Skeletal muscle satellite cell (primary cell): ENCODE measurements around the gene GNAI2.
A peak's percentile ranks its signal among the peaks of the same experiment; 100 is the strongest.
"Not testable (repeated sequence)": the region's sequence is repeated elsewhere in the genome, so short reads cannot be mapped to it uniquely, and the experiment has no call there.

ENCODE experiments used
- H3K27me3 ChIP-seq: 2 replicates; pipeline ENCODE4 v1.7.0; 2013; ENCODE audit warnings: low read length; ENCODE audit not compliant: control insufficient read depth, insufficient read depth
- H3K36me3 ChIP-seq: 2 replicates; pipeline ENCODE4 v1.7.0; 2013; ENCODE audit warnings: mild to moderate bottlenecking, control low read depth, low read length; ENCODE audit not compliant: insufficient read depth
- H3K4me1 ChIP-seq: 2 replicates; pipeline ENCODE4 v1.7.0; 2013; ENCODE audit warnings: low read length; ENCODE audit not compliant: control insufficient read depth, insufficient read depth
- H3K4me2 ChIP-seq: 2 replicates; pipeline ENCODE4 v1.7.0; 2013; ENCODE audit warnings: mild to moderate bottlenecking, low read length
- H3K4me3 ChIP-seq: 2 replicates; pipeline ENCODE4 v1.7.0; 2013; ENCODE audit warnings: low read length
- H3K9ac ChIP-seq: 2 replicates; pipeline ENCODE4 v1.7.0; 2013; ENCODE audit warnings: mild to moderate bottlenecking, low read depth, low read length, moderate library complexity
- H3K9me3 ChIP-seq: replicated peaks from 2 replicates; pipeline ENCODE4 v1.7.0; 2013; ENCODE audit warnings: mild to moderate bottlenecking, control low read depth, low read length

GNAI2 gene

GRCh38 chr3:50278123-50278879 lies 42.3 kb downstream of the GNAI2 start:
- Histone ChIP-seq H3K27me3 (no peaks in the 10 kb centered on the region), H3K4me3 (no peak overlapping the region), H3K36me3 (no peaks in the 10 kb centered on the region), H3K4me2 (no peak overlapping the region), H3K9ac (no peak overlapping the region), H3K4me1 (peaks cover under 1% of the 10 kb centered on the region), H3K9me3 (no peaks in the 10 kb centered on the region)

- H3K4me3 ChIP-seq = no peak within 1 kb of the TSS
- no peaks in the 10 kb centered on the region for H3K4me1 ChIP-seq
- H3K4me2 ChIP-seq = no peak within 1 kb of the TSS
- no peaks in the 10 kb centered on the region for H3K27me3 ChIP-seq
- H3K9me3 ChIP-seq = no peaks in the 10 kb centered on the region
- H3K9ac ChIP-seq = no peak within 1 kb of the TSS
- no peaks in the 10 kb centered on the region for H3K36me3 ChIP-seq
These were observed 42.8 kb downstream of the GNAI2 start, which contains the start of gene LSMEM2 for GRCh38 chr3:50278880-50279224. Gene LSMEM2 (plus strand): TSS chr3:50279087. CDS start chr3:50279114, 27 bp downstream.

GRCh38 chr3:50279255-50280016 lies 43.4 kb downstream of the GNAI2 start:
- Histone ChIP-seq H3K9ac (no peak overlapping the region), H3K9me3 (no peaks in the 10 kb centered on the region), H3K4me2 (no peak overlapping the region), H3K36me3 (no peaks in the 10 kb centered on the region), H3K27me3 (no peaks in the 10 kb centered on the region), H3K4me1 (no peaks in the 10 kb centered on the region), H3K4me3 (no peak overlapping the region)

GRCh38 chr3:50284121-50284520 lies 48.1 kb downstream of the GNAI2 start:
- not testable (repeated sequence) for H3K4me2 ChIP-seq, H3K9ac ChIP-seq

GRCh38 chr3:50286322-50287227 lies 50.6 kb downstream of the GNAI2 start:
- H3K27me3 ChIP-seq = no peaks in the 10 kb centered on the region
- no peak overlapping the region for H3K4me3 ChIP-seq
- no peak overlapping the region for H3K9ac ChIP-seq

More at GRCh38 chr3:50284121-50284520, 48.1 kb downstream of the GNAI2 start:
- H3K27me3 ChIP-seq, H3K4me1 ChIP-seq, H3K4me3 ChIP-seq, H3K9me3 ChIP-seq: not testable (repeated sequence)
- H3K36me3 ChIP-seq = peaks cover 26% of the 10 kb centered on the region

GRCh38 chr3:50287262-50287661 lies 51.3 kb downstream of the GNAI2 start:
- Histone ChIP-seq H3K4me2 (no peak overlapping the region), H3K4me3 (no peak overlapping the region), H3K4me1 (no peaks in the 10 kb centered on the region), H3K36me3 (peaks cover 38% of the 10 kb centered on the region), H3K9ac (no peak overlapping the region), H3K9me3 (no peaks in the 10 kb centered on the region), H3K27me3 (no peaks in the 10 kb centered on the region)

More at GRCh38 chr3:50286322-50287227, 50.6 kb downstream of the GNAI2 start:
- Histone ChIP-seq H3K4me1 (no peaks in the 10 kb centered on the region), H3K36me3 (peaks cover 38% of the 10 kb centered on the region), H3K9me3 (no peaks in the 10 kb centered on the region), H3K4me2 (no peak overlapping the region)

- H3K4me1 ChIP-seq = peaks cover 6% of the 10 kb centered on the region
- H3K27me3 ChIP-seq = no peaks in the 10 kb centered on the region
- no peak overlapping the region for H3K4me3 ChIP-seq
- no peak overlapping the region for H3K4me2 ChIP-seq
- no peaks in the 10 kb centered on the region for H3K9me3 ChIP-seq
- peaks cover 38% of the 10 kb centered on the region for H3K36me3 ChIP-seq
- H3K9ac ChIP-seq = no peak overlapping the region
These were observed 52.5 kb downstream of the GNAI2 start for GRCh38 chr3:50288387-50289007.

- Histone ChIP-seq H3K4me1 (peaks cover 6% of the 10 kb centered on the region), H3K9me3 (no peaks in the 10 kb centered on the region), H3K4me3 (no peak overlapping the region), H3K27me3 (no peaks in the 10 kb centered on the region), H3K36me3 (peaks cover 38% of the 10 kb centered on the region), H3K4me2 (no peak overlapping the region), H3K9ac (no peak overlapping the region)
These were observed 53.1 kb downstream of the GNAI2 start for GRCh38 chr3:50289130-50289529.

GRCh38 chr3:50290161-50290641 lies 54.2 kb downstream of the GNAI2 start:
- Histone ChIP-seq H3K27me3 (no peaks in the 10 kb centered on the region), H3K4me3 (no peak overlapping the region), H3K9me3 (no peaks in the 10 kb centered on the region), H3K4me2 (peak overlapping the region; percentile 91), H3K9ac (no peak overlapping the region), H3K36me3 (peaks cover 38% of the 10 kb centered on the region), H3K4me1 (peaks cover 6% of the 10 kb centered on the region)

GRCh38 chr3:50292159-50293078 lies 56.4 kb downstream of the GNAI2 start, which contains the start of gene IFRD2:
Gene IFRD2 (minus strand): TSS chr3:50292429. CDS start chr3:50292274, 155 bp downstream.
- H3K9me3 ChIP-seq = no peaks in the 10 kb centered on the region
- H3K36me3 ChIP-seq = peaks cover 27% of the 10 kb centered on the region
- H3K4me3 ChIP-seq = peak within 1 kb of the TSS; percentile 85
- peak within 1 kb of the TSS; percentile 91 for H3K4me2 ChIP-seq
- peaks cover 6% of the 10 kb centered on the region for H3K4me1 ChIP-seq
- peak within 1 kb of the TSS; percentile 88 for H3K9ac ChIP-seq
- H3K27me3 ChIP-seq = no peaks in the 10 kb centered on the region
